ENCODE measurements around the gene IFNG. TPM values are rescaled to one million over a fixed set of nuclear protein-coding genes. Genes with fewer than 3 reads are reported as not detected.

Gene IFNG
- total RNA-seq, 1 experiment from 2014 or later: not detected

GRCh38 chr12:68115281-68115680, 44.3 kb downstream of the IFNG start:
- no peak for DNase-seq
- Mint-ChIP-seq H3K9me3 (ENCODE audit: unreplicated experiment) (no peaks in the 10 kb centered on the region), H3K4me3 (ENCODE audit: unreplicated experiment) (no peak overlapping the region), H3K27me3 (ENCODE audit: insufficient read depth, unreplicated experiment) (peaks cover 3% of the 10 kb centered on the region), H3K36me3 (ENCODE audit: insufficient read depth, unreplicated experiment) (no peaks in the 10 kb centered on the region), H3K27ac (ENCODE audit: unreplicated experiment) (no peak overlapping the region), H3K4me1 (ENCODE audit: low read depth, unreplicated experiment) (no peaks in the 10 kb centered on the region)
- peaks cover under 1% of the 10 kb centered on the region; the same call in 1 of the 2 replicates for H3K4me1 ChIP-seq
- ChIA-PET CTCF (no interaction called here), POLR2A (no interaction called here)
- no peak overlapping the region for H3K4me3 ChIP-seq (ENCODE audit: low read depth, low read length)
- no peaks in the 10 kb centered on the region for H3K9me3 ChIP-seq
- no TSS peak for BruUV-seq (replicated peaks)
- no peak for TF ChIP-seq CTCF (IDR thresholded peaks at IDR 0.05; ENCODE audit: insufficient read depth in 1 of 2, low read depth in 1 of 2, low read length in 1 of 2, severe bottlenecking in 1 of 2, unreplicated experiment in 1 of 2)
- no peaks in the 10 kb centered on the region for H3K27me3 ChIP-seq (replicated peaks; ENCODE audit: control insufficient read depth, insufficient read depth, low read length)
- H3K36me3 ChIP-seq (ENCODE audit: control insufficient read depth, insufficient read depth, low read length): no peaks in the 10 kb centered on the region
- intact Hi-C loops (cut with micrococcal nuclease; ENCODE audit: unreplicated experiment): no loop called here

GRCh38 chr12:68114606-68115005, 44.9 kb downstream of the IFNG start:
- BruUV-seq (replicated peaks): no TSS peak
- Histone ChIP-seq H3K9me3 (no peaks in the 10 kb centered on the region), H3K4me3 (ENCODE audit: low read depth, low read length) (no peak overlapping the region), H3K36me3 (ENCODE audit: control insufficient read depth, insufficient read depth, low read length) (no peaks in the 10 kb centered on the region), H3K4me1 (peaks cover 7% of the 10 kb centered on the region), H3K27me3 (replicated peaks; ENCODE audit: control insufficient read depth, insufficient read depth, low read length) (no peaks in the 10 kb centered on the region)
- intact Hi-C loops (cut with micrococcal nuclease; ENCODE audit: unreplicated experiment): no loop called here
- no peak for DNase-seq
- Mint-ChIP-seq H3K9me3 (ENCODE audit: unreplicated experiment) (no peaks in the 10 kb centered on the region), H3K4me1 (ENCODE audit: low read depth, unreplicated experiment) (no peaks in the 10 kb centered on the region), H3K27me3 (ENCODE audit: insufficient read depth, unreplicated experiment) (peaks cover 3% of the 10 kb centered on the region), H3K4me3 (ENCODE audit: unreplicated experiment) (no peak overlapping the region), H3K36me3 (ENCODE audit: insufficient read depth, unreplicated experiment) (no peaks in the 10 kb centered on the region), H3K27ac (ENCODE audit: unreplicated experiment) (no peak overlapping the region)
- CTCF ChIA-PET: no interaction called here
- TF ChIP-seq CTCF (IDR thresholded peaks at IDR 0.05; ENCODE audit: insufficient read depth in 1 of 2, low read depth in 1 of 2, low read length in 1 of 2, severe bottlenecking in 1 of 2, unreplicated experiment in 1 of 2): no peak
- POLR2A ChIA-PET: no interaction called here

GRCh38 chr12:68113644-68114043, 45.9 kb downstream of the IFNG start:
- H3K4me1 ChIP-seq: peaks cover 12% of the 10 kb centered on the region
- no peaks in the 10 kb centered on the region for H3K27me3 ChIP-seq (replicated peaks; ENCODE audit: control insufficient read depth, insufficient read depth, low read length)
- no peaks in the 10 kb centered on the region for H3K36me3 ChIP-seq (ENCODE audit: control insufficient read depth, insufficient read depth, low read length)
- H3K9me3 Mint-ChIP-seq (ENCODE audit: unreplicated experiment): no peaks in the 10 kb centered on the region
- no peak overlapping the region for H3K4me3 Mint-ChIP-seq (ENCODE audit: unreplicated experiment)
- H3K36me3 Mint-ChIP-seq (ENCODE audit: insufficient read depth, unreplicated experiment): no peaks in the 10 kb centered on the region
- H3K4me3 ChIP-seq (ENCODE audit: low read depth, low read length): no peak overlapping the region
- CTCF ChIA-PET: interaction anchor here (0.7 kb wide), 1 partner anchor 10 kb away, joined by 3 read pairs; no protein-coding TSS in a partner anchor
- no peak overlapping the region for H3K27ac Mint-ChIP-seq (ENCODE audit: unreplicated experiment)
- TF ChIP-seq CTCF (IDR thresholded peaks at IDR 0.05; ENCODE audit: insufficient read depth in 1 of 2, low read depth in 1 of 2, low read length in 1 of 2, severe bottlenecking in 1 of 2, unreplicated experiment in 1 of 2): peak in 1 of 2 experiments; percentile 30
- no peaks in the 10 kb centered on the region for H3K4me1 Mint-ChIP-seq (ENCODE audit: low read depth, unreplicated experiment)
- H3K9me3 ChIP-seq: no peaks in the 10 kb centered on the region
- H3K27me3 Mint-ChIP-seq (ENCODE audit: insufficient read depth, unreplicated experiment): peaks cover 3% of the 10 kb centered on the region
- no TSS peak for BruUV-seq (replicated peaks)
- intact Hi-C loops (cut with micrococcal nuclease; ENCODE audit: unreplicated experiment): no loop called here
- DNase-seq: peak in 1 of 2 experiments; percentile 29
- POLR2A ChIA-PET: no interaction called here
